ENCODE measurements around the gene GK. TPM values are rescaled to one million over a fixed set of nuclear protein-coding genes. Genes with fewer than 3 reads are reported as not detected.
"Not testable (repeated sequence)": the region's sequence is repeated elsewhere in the genome, so short reads cannot be mapped to it uniquely, and the experiment has no call there.

GK gene
- total RNA-seq, 1 experiment from 2014 or later = 2.5 TPM

DNA sequence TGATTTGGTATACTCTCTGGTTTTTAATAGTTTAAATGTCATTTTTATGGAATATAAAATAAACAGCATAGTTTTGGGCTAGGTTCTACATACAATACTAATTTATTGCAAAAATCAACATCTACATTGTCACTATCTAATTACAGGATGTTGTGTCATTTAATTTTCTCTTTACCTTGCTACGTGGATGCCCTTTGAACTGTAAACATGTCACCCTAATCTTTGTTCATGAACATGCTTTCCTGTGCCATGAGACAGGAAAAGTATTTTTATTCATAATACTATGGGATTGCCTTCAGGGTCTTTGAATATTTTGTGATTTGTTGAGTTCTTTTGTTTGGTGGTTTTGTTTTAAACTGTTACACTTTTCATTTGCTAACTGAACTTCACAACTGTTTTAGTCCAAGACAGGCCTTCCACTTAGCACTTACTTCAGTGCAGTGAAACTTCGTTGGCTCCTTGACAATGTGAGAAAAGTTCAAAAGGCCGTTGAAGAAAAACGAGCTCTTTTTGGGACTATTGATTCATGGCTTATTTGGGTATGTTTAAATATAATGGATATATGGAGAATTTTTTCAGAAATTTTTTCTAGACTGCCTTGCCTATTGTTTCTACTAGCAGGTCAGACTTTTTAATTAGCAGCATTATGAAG lies 40.9 kb downstream of the GK start:
- DNase-seq (ENCODE audit: low read depth) = no peak

DNA sequence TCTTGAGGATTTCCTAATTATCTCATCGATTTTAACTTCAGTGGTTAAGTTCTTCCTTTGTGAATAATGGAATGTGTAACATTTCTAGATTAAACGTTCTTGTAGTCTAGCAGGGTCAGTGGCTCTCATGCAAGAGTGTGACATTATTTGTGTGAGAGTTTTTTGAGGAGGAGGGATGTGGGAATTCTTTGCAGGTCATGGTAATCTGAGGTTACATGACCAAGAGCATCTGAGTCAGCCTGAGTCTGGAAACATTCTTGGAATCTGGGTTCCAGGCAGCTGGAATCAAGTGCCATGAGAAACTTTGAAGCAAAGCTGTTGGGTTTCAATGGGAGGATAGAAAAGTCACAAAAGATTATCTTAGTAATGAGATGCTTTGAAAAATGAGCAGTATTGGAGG lies 49.5 kb downstream of the GK start:
- DNase-seq (ENCODE audit: low read depth) = peak; percentile 43

DNA sequence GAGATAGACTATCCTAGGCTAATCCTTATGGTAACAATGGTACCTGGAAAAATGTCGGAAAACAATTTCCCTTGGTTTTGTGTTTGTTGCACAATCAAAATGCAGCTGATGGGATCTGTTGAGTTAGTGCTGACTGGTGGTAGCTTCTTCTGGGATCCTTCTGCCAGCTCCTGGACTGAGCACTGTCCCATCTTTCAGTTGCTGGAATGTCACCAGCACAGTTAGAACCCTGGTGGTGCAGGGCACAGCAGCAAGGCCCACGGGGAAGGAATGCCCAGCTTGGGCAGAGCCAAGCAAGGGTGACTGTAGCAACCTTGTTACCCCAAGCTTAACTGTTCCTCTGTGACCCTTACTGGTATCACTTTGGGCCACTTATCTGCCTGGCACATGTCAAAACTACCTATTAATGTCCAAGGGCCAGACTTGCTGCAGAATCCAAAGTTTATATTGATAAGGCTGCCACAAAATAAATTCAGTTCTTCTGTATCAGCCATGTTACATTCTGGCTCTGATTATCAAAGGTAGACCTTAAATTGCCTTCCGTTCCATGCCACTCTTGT lies 53.1 kb downstream of the GK start:
- DNase-seq (ENCODE audit: low read depth) = no peak

DNA sequence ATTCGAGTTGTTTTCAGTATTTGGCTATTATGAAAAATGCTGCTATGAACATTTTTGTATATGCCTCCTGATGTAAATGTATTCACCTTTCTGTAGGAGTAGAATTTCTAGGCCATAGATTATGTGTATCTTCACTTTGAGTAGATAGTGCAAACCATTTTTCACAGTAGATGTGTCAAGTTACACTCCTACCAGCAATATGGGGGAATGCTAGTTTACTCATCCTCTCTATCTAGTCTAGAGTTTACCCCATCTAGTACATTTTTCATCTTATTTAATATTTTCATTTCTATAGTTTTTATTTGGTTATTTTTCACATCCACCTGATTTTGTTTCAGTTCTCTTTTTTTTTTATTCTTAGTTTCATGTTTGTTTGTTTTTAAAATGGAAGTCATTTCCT lies 59.0 kb downstream of the GK start:
- DNase-seq (ENCODE audit: low read depth) = no peak

DNA sequence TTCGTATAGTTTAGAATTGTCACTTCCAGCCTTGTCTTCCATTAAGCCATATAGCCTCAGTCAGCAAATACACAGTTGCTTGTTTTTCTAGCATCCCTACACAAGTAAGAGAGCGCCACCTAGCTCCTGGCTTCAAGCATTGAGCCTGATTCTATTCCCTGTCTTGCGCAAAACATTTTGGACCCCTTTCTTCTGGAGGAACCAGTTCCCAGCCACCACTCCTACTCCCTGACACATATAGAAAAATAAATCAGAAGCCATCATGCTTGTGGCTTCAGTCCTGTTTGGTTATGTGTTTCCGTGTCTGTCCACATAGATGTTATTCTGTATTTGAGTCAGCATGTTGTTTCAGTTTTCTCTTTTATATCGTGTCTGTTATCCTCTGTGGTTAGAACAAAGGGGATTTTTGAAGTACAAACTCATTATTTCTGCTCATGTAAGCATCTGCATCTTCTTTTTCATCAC lies 59.9 kb downstream of the GK start:
- DNase-seq (ENCODE audit: low read depth) = peak; percentile 37

DNA sequence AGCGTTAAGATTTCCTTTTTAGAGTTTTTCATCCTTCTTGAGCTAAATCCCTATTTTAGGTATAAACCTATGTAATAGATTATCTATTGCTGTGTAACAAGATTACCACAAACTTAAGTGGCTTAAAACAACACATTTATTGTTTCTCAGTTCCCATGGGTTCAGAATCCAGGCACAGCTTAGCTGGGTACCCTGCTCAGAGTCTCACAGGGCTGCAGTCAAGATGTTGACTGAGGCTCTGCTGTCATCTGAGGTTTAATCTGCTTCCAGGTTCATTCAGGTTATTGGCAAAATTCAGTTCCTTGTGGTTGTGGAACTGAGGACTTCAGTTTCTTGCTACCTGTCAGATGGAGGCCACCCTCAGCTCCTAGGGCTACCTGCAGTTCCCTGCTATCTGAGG lies 60.9 kb downstream of the GK start:
- DNase-seq (ENCODE audit: low read depth) = no peak

DNA sequence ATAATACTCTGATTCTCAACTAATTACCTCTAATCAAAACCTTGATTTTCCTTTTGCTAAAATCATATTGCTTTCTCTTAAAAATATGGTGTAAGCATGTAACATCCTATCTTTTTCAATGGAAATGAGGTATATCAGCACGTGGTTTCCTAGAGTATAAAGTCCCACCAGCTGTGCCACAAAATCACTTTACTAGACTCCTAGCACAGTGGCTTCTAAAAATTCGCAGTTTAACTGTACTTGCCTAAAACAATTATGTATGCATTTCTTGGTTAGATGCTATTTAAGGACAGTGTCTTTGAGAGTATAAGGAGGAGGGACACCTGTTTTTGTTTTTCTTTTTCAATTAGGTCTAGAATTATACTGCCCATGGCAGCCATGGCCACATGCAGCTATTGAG lies 62.8 kb downstream of the GK start:
- DNase-seq (ENCODE audit: low read depth) = no peak

DNA sequence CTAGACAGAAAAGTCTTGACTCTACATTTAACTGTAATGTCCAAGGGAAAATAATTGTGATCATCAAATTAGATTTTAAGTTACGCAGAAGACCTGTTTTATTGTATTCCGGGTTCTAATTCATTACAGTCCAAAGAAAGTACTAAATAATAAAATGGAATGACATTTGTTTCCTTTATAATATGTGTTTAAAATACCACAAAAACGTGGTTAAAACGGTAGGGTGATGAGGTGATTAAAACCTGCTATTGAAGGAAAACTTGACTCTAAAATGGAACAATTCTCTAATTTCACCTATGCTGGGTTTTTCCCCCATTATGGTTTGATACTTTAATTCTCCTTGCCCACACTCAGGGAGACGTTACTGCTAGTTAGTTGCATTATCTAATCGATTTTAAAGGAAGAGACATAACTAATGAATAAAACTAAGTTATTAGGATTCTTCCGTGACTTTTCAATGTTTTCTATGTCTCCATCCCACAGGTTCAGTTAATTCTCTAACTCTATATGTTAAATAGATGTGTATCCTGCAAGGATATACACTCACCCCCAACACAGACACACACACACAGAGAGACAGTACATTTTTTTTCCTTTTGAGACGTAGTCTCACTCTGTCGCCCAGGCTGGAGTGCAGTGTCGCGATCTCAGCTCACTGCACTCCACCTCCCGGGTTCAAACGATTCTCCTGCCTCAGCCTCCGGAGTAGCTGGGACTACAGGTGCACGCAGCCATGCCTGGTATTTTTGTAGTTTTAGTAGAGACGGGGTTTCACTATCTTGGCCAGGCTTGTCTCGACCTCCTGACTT lies 80.8 kb downstream of the GK start:
- no peak for DNase-seq (ENCODE audit: low read depth)

DNA sequence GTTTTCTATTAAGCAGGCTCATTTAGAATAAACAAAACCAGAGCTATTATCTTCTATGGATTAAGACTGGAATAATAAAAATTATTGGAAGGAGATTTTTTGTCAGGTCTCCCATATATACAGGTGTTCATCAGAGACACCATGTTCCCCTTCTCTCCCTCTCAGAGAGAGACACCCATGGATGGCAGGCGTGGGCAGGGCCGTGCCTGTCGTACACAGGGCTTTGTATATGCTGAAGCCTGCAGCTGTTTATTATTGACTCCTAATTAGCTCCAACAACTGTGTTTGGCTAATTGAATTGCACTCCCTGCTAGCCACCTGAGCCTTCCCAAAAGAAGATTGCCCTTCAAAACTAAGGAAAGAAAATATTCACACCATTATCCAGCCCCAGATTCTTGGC lies 81.6 kb downstream of the GK start:
- no peak for DNase-seq (ENCODE audit: low read depth)

DNA sequence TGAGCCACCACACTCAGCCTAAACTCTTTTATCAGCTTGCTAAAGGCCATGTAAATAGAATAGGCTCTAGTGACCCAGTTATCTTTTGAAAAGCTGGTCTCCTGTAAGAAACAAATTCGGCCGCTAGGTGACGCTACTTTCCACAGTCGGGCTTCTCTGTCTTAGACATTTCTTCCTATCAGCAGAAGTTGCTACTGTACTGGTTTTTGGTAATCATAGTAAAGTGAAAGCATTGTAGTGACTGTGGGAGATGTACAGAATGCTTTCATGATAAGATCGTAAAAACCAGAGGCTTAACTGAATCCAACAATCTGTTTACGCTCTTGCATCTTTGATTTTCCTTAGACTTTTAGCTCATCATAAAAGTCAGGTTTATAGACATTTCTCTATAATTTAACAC lies 82.6 kb downstream of the GK start:
- peak; percentile 46 for DNase-seq (ENCODE audit: low read depth)

DNA sequence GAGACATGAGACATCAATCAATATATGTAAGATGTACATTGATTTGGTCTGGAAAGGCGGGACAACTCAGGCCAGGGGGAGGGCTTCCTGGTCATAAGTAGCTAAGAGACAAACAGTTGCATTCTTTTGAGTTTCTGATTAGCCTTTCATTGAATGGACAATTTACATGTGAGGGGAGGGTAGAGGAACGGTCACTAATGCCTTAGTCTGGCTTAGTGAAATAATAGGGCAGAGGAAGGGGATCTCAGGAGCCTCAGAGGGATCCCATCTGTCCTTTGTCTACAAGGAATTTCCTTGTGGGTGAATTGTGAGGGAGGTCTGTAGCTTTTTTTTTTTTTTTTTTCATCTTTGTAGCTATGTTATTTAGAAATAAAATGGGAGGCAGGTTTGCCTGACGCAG lies 88.3 kb downstream of the GK start:
- no peak for DNase-seq (ENCODE audit: low read depth)

DNA sequence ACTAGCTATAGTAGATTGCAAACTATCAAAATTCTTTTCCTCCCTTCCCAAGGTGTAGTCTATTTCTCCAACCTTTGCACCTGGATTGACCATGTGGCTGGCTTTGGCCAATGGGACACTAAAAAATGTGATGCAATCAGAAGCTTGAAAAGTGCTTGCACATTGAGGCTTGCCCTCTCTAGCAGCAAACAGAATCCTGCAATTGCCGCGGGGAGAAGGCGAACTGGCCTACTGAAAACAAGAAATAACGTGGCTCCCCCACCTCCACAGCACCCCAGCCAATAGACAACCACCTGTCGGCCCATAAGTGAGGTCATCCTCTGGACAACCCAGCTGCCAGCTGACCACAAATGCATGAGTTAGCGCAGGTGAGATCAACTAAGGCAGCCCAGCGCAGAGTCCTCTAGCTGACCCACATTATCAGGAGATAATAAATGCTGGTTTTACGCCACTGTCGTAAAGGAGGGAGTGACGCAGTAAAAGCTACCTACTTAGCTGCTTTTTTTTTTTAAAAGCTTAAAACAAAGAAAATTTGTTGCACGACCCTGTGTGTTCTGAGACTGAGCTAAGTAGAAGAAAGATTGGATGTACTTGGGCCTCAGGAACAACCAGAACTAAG lies 95.2 kb downstream of the GK start:
- no peak for DNase-seq (ENCODE audit: low read depth)

DNA sequence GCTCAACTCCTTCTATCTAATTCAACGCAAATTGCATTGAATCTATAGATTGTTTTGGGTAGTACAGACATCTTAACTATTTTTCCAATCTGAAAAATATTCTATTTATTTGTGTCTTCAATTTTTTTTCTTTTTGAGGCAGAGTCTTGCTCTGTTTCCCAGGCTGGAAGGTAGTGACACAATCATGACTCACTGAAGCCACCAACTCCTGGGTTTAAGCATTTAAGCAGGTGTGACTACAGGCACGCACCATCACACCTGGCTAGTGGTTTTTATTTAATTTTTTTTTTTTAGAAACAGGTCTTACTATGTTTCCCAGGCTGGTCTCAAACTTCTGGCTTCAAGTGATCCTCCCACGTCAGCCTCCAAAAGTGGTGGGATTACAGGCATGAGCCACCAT lies 98.3 kb downstream of the GK start:
- DNase-seq (ENCODE audit: low read depth) = no peak

DNA sequence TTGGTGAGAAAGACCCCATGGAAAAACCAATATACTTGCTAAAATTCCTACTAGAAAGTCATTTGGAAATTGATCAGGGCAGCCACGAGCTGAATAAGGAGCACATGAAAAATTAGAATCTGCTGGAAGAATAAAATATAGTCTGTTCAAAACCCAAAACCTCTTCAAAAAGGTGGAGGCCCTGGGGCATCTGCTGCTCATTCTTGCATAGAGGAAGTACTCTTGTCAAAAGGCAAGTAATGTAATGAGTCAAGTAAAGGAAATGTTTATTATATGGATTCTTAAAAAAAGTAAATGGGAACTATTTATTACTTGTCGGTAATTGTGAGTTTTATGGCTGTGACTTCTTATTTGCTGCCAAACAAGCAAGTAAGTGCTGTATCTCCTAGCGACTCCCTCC lies 109.5 kb downstream of the GK start:
- no peak for DNase-seq (ENCODE audit: low read depth)

DNA sequence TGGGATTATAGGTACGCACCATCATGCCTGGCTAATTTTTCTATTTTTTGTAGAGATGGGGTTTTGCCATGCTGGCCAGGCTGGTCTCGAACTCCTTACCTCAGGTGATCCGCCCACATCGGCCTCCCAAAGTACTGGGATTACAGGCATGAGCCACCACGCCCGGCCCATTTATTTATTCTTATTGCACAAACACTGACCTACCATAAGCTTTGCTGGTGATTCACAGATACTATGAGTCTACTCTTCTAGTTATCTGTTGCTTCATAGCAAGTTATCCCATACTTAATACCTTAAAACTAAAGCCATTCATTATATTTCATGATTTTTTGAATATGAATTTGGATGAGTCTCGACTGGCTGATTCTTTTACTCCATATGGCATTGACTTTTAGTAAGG lies 120.5 kb downstream of the GK start:
- not testable (repeated sequence) for DNase-seq (ENCODE audit: low read depth)

DNA sequence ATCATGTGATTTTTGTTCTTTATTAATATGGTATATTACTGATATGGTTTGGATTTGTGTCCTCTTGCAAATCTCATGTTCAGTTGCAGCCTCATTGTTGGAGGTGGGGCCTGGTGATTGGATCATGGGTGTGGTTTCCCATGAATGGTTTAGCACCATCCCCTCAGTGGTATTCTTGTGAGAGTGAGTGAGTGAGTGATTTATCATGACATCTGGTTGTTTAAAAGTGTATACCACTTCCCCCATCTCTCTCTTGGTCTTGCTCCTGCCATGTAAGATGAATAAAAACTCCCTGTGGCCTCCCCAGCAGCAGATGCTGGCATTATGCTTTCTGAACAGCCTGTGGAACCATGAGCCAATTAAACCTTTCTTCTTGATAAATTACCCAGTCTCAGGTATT lies 124.4 kb downstream of the GK start:
- no peak for DNase-seq (ENCODE audit: low read depth)

DNA sequence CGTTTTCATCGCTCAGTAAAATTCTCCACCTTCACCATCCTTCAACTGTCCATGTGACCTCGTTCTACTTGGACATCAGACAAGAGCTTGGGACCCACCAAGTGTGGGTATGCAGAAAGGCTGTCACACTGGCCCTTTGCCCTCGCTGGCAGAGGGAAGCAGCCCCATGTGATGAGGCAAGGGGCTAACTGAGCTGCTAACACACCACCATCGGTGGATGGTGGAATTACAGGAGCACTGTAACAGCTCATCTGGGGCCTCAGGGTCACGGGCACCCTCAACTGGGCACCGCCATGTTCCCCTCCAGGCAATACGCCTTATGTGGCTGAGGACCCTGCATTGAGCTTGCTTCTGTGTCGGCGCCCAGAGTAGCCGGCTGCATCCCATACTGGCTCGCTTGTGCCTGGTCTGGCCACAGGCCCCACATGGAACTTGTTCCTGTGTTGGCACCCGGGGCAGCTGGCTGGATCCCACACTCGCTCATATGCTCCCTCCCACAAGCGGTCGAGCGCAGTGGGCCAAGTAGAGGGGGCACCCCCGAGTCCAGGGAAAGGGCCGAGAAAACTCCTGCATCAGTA lies 126.3 kb downstream of the GK start:
- DNase-seq (ENCODE audit: low read depth) = no peak

Other genes starting within 250 kb of the GK start
- not detected in 2 replicates for gene TASL, start 75.7 kb upstream of the GK start, total RNA-seq (2014; rRNA removed)
- gene TAB3, start 235.8 kb downstream of the GK start, total RNA-seq (2014; rRNA removed) = 23.1 and 26.6 TPM in 2 replicates

Measured in LHCN-M2 (cell line).